GM18502 (cell line): ENCODE results near the gene OR1G1.
"Not testable (repeated sequence)": the region's sequence is repeated elsewhere in the genome, so short reads cannot be mapped to it uniquely, and the experiment has no call there.

ENCODE experiments used
- ATAC-seq: cut with Tn5 transposase; IDR thresholded peaks from one replicate; pipeline ENCODE4 v1.9.1; 2021; ENCODE audit warnings: mild to moderate bottlenecking; ENCODE audit not compliant: unreplicated experiment, poor library complexity

The OR1G1 gene

DNA sequence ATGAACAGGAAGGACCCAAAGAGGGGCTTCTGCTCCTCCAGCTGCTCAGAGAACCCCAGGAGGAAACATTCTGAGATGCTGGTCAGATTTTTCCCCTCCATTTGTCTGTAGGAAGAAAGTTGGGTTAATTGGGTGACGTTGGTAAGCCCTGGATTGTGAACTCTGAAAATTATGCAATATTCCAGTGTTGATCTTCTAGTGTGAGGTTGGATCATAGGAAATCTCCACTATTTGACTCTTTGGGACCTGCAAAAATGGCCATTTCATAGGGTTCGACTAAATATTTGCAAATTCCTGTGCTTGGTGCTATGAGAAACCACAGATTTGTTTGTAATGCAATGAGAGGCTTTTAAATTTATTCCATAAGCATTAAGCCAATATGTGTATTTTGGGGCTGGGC lies at the start of gene OR1G1:
Gene OR1G1 (minus strand): TSS at position 101 of the 400 bp plus-strand sequence. CDS start 0 bp downstream, at position 101.
- ATAC-seq: no peak

DNA sequence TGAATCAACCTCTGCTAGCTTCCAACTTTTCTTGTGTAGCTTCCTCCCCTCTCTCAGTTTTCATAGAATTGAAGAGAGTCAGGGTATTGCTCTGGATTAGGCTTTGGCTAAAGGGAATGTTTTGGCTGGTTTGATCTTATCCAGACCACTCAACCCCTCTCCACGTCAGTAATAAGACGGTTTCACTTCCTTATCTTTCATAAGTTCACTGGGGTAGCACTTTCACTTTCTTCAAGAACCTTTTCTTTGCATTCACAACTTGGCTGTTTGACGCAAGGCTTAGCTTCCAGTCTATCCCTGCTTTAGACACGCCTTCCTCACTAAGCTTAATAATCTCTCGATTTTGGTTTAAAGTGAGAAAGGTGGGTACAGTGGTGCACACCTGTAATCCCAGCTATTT lies 40.2 kb upstream of the OR1G1 start:
- ATAC-seq: no peak

DNA sequence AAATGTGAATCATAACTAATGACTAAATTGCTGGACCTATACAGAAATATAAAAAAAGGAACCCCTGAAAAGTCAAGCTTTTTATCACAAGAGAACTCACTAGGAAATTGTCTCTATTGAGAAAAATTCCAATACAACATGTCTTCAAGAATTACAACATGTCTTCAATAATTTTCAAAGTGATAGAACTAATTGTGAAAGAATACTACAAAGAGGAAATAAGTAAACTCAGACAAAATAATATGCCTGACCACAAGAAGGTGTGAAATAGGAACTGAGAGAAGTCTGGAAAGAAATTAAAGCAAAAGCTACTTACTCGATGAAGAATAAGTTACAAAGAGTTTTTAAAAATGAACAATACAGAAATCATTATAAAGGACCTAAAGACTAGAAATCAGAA lies 29.9 kb upstream of the OR1G1 start:
- ATAC-seq: no peak

DNA sequence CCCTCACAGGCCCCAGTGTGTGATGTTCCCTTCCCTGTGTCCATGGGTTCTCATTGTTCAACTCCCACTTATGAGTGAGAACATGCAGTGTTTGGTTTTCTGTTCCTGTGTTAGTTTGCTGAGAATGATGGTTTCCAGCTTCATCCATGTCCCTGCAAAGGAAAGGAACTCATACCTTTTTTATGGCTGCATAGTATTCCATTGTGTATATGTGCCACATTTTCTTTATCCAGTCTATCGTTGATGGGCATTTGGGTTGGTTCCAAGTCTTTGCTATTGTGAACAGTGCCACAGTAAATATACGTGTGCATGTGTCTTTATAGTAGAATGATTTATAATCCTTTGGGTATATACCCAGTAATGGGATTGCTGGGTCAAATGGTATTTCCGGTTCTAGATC lies 10.1 kb upstream of the OR1G1 start:
- not testable (repeated sequence) for ATAC-seq

DNA sequence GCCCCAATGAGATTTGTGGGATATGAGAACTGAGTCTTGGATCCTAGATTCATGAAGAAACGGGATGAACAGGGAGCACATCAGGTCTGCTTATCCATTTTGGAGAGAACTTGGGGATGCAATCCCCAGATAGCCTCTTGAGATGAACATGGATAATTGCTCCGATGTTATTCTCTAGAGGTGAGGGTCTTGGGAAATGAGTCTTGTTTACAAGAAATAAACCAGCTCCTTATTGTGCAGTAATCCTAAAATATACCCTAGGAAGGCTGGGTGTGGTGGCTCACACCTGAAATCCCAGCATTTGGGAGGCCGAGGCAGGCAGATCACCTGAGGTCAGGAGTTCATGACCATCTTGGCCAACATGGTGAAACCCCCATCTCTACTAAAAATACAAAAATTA lies 23.0 kb downstream of the OR1G1 start, which contains the start of gene OR1D2:
Gene OR1D2 (minus strand): TSS at position 101 of the 400 bp plus-strand sequence. CDS start 11,426 bp downstream, outside the sequence.
- no peak for ATAC-seq
